ENCODE measurements around the gene BRCA1. TPM values are rescaled to one million over a fixed set of nuclear protein-coding genes. Genes with fewer than 3 reads are reported as not detected.

The BRCA1 gene
- total RNA-seq, 4 donors from 2014 or later: 4.9 to 8.0 (median 5.3) TPM

GRCh38 chr17:42999003-42999525, 126.1 kb downstream of the BRCA1 start:
- Histone ChIP-seq H3K27ac (peak overlapping the region; percentile 92), H3K4me3 (peak overlapping the region; percentile 81), H3K9me3 (no peaks in the 10 kb centered on the region), H3K4me1 (peaks cover 30% of the 10 kb centered on the region), H3K36me3 (peaks cover 40% of the 10 kb centered on the region), H3K27me3 (no peaks in the 10 kb centered on the region)
- WGBS: 20% methylated on average over 10 of the region's 10 CpGs
- TF ChIP-seq POLR2AphosphoS5 (IDR thresholded peaks at IDR 0.05) (no peak), POLR2A (IDR thresholded peaks at IDR 0.05) (no peak), CTCF (IDR thresholded peaks at IDR 0.05) (no peak), EP300 (IDR thresholded peaks at IDR 0.05) (no peak)
- DNase-seq (ENCODE audit: low spot score in 2 of 2): no peak

- WGBS: 0% methylated on average over 31 of the region's 49 CpGs
- Histone ChIP-seq H3K4me1 (peaks cover 27% of the 10 kb centered on the region), H3K27me3 (no peaks in the 10 kb centered on the region), H3K9me3 (no peaks in the 10 kb centered on the region), H3K4me3 (peak within 1 kb of the TSS; percentile 81), H3K27ac (peak within 1 kb of the TSS; percentile 92), H3K36me3 (peaks cover 42% of the 10 kb centered on the region)
- no peak for TF ChIP-seq EP300 (IDR thresholded peaks at IDR 0.05)
- TF ChIP-seq CTCF (IDR thresholded peaks at IDR 0.05): peak; percentile 90 to 94
- TF ChIP-seq POLR2A (IDR thresholded peaks at IDR 0.05): peak in 1 of 2 donors; percentile 78
- TF ChIP-seq POLR2AphosphoS5 (IDR thresholded peaks at IDR 0.05): peak; percentile 85 to 99 (median 93)
- DNase-seq (ENCODE audit: low spot score in 2 of 2): peak; percentile 98 to 99
These were observed 126.9 kb downstream of the BRCA1 start, which contains the start of gene RPL27 for GRCh38 chr17:42997984-42998938. Gene RPL27 (plus strand): TSS chr17:42998419. CDS start chr17:42998751, 332 bp downstream.

DNA sequence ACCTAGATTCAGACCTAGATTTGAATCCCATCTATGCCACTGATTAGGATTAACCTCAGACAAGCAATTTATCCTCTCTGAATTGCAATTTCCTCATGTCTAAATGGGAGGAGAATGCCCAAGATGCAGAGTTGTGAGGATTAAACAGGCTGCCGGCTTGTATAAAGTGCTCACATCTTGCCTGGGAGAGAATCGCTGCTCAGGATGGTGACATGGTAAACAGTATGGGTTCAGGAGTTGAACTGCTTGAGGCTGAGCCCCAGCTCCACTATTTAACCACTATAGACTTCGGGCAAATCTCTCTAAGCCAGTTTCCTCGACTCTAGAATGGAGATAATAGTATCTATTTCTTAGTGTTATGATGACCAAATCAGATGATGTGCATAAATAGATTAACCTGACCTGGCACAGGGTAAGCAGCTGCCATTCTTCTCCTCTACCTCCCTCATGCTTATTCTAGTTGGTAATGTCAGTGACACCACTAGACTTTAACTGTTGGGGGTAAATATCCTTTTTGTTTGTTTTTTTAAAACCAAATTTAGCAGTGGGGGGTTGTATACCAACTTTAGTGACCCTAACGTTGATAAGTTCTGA, 127.7 kb downstream of the BRCA1 start:
- peak overlapping the region; percentile 54 for H3K27ac ChIP-seq
- no peak for DNase-seq (ENCODE audit: low spot score in 2 of 2)
- 43% methylated on average over 5 of the region's 5 CpGs for WGBS
- H3K36me3 ChIP-seq: peaks cover 42% of the 10 kb centered on the region
- no peak for TF ChIP-seq POLR2A (IDR thresholded peaks at IDR 0.05)
- no peak for TF ChIP-seq CTCF (IDR thresholded peaks at IDR 0.05)
- no peak for TF ChIP-seq EP300 (IDR thresholded peaks at IDR 0.05)
- TF ChIP-seq POLR2AphosphoS5 (IDR thresholded peaks at IDR 0.05): no peak
- peaks cover 27% of the 10 kb centered on the region for H3K4me1 ChIP-seq
- no peaks in the 10 kb centered on the region for H3K27me3 ChIP-seq
- peak overlapping the region; percentile 81 for H3K4me3 ChIP-seq
- H3K9me3 ChIP-seq: no peaks in the 10 kb centered on the region

Other genes with a start within 250 kb of the BRCA1 start
- gene G6PC1, start 224.6 kb downstream of the BRCA1 start, total RNA-seq: not detected
- 10 to 100 TPM; 13.6 to 25.1 (median 16.9) TPM for gene AARSD1, start 160.9 kb downstream of the BRCA1 start, total RNA-seq
- gene PTGES3L, start 145.3 kb downstream of the BRCA1 start, total RNA-seq: under 1 TPM in 2 of 4 donors, not detected in 2; 0.44 to 0.48 TPM
- 10 to 100 TPM; 13.9 to 18.9 (median 16.2) TPM for gene RUNDC1, start 144.8 kb downstream of the BRCA1 start, total RNA-seq
- 1,000 to 10,000 TPM in 3 of 4 donors, 100 to 1,000 TPM in 1; 968 to 1,986 (median 1,251) TPM for gene RPL27, start 126.9 kb downstream of the BRCA1 start, total RNA-seq
- gene IFI35, start 118.6 kb downstream of the BRCA1 start, total RNA-seq: 10 to 100 TPM in 3 of 4 donors, 1 to 10 TPM in 1; 9.0 to 18.0 (median 13.7) TPM
- gene VAT1, start 103.0 kb downstream of the BRCA1 start, total RNA-seq: 100 to 1,000 TPM; 125 to 234 (median 188) TPM
- 1 to 10 TPM in 3 of 4 donors, under 1 TPM in 1; 0.79 to 2.1 (median 1.8) TPM for gene RND2, start 100.1 kb downstream of the BRCA1 start, total RNA-seq
- 100 to 1,000 TPM in 1 of 4 donors, 10 to 100 TPM in 3; 75.4 to 102 (median 89.6) TPM for gene NBR1, start 45.9 kb upstream of the BRCA1 start, total RNA-seq
- 1 to 10 TPM; 1.2 to 3.5 (median 1.9) TPM for gene TMEM106A, start 86.5 kb upstream of the BRCA1 start, total RNA-seq
- gene CCDC200, start 103.3 kb upstream of the BRCA1 start, total RNA-seq: not detected
- gene RNU2-1, start 108.6 kb upstream of the BRCA1 start, total RNA-seq: not detected

Measured in suprapubic skin (tissue), 4 donors.